ENCODE results near the gene SYP.

Gene SYP

DNA sequence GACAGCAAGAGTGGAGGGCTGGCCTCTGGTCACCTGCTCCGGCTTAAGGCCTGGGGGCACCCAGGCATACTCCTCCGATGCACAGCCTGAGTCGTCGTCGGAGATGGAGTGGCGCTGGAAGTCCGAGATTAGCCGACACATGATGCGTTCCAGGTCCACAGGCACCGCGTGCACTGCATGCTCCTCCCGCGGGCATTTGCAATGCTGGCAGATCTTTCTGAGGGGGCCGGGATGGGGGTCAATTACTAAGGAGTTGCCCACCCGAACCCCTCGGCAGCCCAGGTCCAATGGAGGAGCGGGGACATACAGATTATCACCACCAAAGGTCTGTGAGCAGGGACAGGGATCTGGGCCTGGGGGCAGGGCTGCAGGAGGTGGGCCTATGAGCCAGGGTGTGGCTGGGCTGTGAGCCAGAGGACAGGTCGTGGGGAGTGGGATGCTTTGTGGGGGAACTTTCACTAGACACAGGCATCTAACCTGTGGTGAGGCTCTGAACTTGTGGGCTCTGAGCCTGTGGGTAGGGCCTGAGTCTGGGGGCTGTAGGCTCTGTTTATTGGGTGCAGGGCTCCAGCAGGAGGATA is 16.2 kb downstream of the SYP start:
- TF ChIP-seq, protein P1, sequence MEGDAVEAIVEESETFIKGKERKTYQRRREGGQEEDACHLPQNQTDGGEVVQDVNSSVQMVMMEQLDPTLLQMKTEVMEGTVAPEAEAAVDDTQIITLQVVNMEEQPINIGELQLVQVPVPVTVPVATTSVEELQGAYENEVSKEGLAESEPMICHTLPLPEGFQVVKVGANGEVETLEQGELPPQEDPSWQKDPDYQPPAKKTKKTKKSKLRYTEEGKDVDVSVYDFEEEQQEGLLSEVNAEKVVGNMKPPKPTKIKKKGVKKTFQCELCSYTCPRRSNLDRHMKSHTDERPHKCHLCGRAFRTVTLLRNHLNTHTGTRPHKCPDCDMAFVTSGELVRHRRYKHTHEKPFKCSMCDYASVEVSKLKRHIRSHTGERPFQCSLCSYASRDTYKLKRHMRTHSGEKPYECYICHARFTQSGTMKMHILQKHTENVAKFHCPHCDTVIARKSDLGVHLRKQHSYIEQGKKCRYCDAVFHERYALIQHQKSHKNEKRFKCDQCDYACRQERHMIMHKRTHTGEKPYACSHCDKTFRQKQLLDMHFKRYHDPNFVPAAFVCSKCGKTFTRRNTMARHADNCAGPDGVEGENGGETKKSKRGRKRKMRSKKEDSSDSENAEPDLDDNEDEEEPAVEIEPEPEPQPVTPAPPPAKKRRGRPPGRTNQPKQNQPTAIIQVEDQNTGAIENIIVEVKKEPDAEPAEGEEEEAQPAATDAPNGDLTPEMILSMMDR (conservative IDR thresholded peaks at IDR 0.05; ENCODE audit: low read depth): no peak
- peak overlapping the region; percentile 93 for H3K27ac ChIP-seq
- CTCF ChIA-PET: interaction anchor here (0.6 kb wide), 1 partner anchor 121 kb away, joined by 5 read pairs; no protein-coding TSS in a partner anchor
- POLR2A ChIA-PET (ENCODE audit: low non-redundant PET): interaction anchor here (1.7 kb wide), 1 partner anchor 17 kb away, joined by 6 read pairs; no protein-coding TSS in a partner anchor
- DNase-seq (ENCODE audit: low spot score): no peak

DNA sequence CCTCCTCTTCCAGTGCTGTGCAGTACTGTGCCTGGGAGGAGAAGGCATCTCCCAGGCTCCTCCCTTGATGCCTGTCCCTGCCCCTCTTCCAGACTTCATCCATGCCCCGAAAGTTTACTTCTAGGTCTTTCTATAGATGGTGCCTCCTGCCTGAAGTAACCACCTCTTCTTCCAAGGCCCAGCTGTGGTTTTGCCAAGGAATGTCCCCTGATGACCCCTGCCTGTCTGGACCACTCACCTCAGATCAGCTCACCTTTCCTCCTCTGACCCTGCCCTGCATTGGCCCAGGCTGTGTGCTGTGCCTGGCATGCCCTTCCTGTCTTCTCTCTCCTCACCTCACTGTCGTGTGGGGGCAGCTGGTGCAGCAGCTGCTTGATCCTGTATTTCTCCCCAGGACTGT is 20.6 kb downstream of the SYP start:
- no peak for DNase-seq (ENCODE audit: low spot score)
- POLR2A ChIA-PET (ENCODE audit: low non-redundant PET): interaction anchor here (0.7 kb wide), 1 partner anchor 24 kb away, joined by 12 read pairs; no protein-coding TSS in a partner anchor
- CTCF ChIA-PET: no interaction called here
- peak overlapping the region; percentile 97 for H3K27ac ChIP-seq
- TF ChIP-seq, protein P1 (conservative IDR thresholded peaks at IDR 0.05; ENCODE audit: low read depth): no peak

DNA sequence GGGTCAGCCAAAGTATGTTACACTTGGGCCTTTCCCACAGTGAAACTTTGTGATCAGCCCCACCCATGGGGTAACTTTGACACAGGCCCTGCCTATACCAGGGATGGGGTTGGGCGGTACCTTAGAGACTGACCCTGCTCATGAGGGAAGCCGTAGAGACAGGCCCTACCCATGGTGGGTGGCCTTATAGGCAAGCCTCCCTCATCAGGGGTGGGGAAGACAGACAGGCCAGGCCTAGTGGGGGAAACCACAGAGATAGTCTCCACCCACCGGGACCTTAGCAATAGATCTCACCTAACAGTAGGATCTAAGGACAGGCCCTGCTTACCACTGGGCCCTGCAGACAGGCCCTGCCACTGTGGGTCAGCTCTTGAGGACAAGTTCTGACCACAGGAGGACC is 21.5 kb downstream of the SYP start:
- TF ChIP-seq, protein P1 (conservative IDR thresholded peaks at IDR 0.05; ENCODE audit: low read depth): no peak
- ChIA-PET CTCF (no interaction called here), POLR2A (ENCODE audit: low non-redundant PET) (no interaction called here)
- H3K27ac ChIP-seq: peak overlapping the region; percentile 97
- no peak for DNase-seq (ENCODE audit: low spot score)

DNA sequence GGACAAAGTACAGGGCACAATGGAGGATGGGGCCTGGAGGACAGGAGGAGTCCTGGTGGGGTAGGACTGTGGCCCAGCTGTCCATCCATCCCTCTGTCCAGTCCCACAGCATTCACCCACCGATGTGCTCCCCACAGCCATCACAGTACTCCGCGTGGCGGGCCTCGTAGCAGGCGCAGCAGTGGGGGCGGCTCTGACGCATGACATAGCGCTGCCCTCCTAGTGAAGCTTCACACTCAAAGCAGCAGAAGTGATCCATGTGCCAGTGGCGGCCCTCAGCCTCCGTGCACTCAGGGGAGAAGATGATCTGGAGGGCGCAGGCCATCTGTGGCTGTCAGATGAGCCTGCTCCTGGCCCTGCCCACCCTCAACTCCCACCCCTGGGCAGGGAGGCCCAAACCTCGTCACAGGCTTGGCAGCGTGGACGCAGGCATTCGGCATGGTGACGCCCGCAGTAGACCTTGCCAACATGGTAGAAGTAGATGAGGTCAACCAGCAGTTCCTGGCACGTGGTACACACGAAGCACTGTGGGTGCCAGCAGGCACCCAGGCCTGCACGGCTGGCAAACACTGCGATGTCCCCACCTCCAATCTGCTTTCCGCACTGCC is 22.0 kb downstream of the SYP start:
- ChIA-PET CTCF (no interaction called here), POLR2A (ENCODE audit: low non-redundant PET) (interaction anchor here (1.5 kb wide), 1 partner anchor 13 kb away, joined by 6 read pairs; no protein-coding TSS in a partner anchor)
- peak overlapping the region; percentile 97 for H3K27ac ChIP-seq
- TF ChIP-seq, protein P1 (conservative IDR thresholded peaks at IDR 0.05; ENCODE audit: low read depth): no peak
- no peak for DNase-seq (ENCODE audit: low spot score)

DNA sequence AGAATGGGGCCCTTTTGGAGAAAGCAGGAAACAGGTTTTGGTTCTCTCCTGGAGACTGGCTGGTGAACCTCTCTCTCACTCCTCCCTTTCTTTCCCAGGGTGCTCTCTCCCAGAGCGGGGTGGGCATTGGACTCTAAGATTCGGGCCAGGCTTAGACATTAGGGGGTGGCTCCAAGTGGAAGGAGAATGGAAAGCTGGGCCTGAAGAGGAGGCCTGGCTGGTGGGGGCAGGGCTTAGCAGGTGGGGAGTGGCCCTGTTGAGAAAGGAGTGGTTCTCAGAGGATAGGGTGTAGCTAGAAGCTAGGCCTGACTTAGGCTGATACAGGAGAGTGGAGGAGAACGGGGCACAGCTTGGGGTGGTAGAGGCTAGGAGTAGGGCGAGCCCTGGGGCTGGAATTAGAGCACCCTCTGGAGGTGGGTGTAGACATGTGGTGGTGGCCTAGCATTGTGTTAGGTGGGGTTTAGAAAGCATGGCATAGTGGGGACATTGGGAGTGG is 22.6 kb downstream of the SYP start:
- H3K27ac ChIP-seq: peak overlapping the region; percentile 97

More for the DNA sequence above, 22.6 kb downstream of the SYP start:
- TF ChIP-seq, protein P1 (conservative IDR thresholded peaks at IDR 0.05; ENCODE audit: low read depth): no peak
- no peak for DNase-seq (ENCODE audit: low spot score)
- CTCF ChIA-PET: no interaction called here
- POLR2A ChIA-PET (ENCODE audit: low non-redundant PET): interaction anchor here (1.5 kb wide), 1 partner anchor 13 kb away, joined by 6 read pairs; no protein-coding TSS in a partner anchor
